ENCODE data around the gene GRIK3. TPM values are rescaled to one million over a fixed set of nuclear protein-coding genes. Genes with fewer than 3 reads are reported as not detected.

Gene GRIK3
- total RNA-seq, 2 donors from 2014 or later, result 0.14 TPM

DNA sequence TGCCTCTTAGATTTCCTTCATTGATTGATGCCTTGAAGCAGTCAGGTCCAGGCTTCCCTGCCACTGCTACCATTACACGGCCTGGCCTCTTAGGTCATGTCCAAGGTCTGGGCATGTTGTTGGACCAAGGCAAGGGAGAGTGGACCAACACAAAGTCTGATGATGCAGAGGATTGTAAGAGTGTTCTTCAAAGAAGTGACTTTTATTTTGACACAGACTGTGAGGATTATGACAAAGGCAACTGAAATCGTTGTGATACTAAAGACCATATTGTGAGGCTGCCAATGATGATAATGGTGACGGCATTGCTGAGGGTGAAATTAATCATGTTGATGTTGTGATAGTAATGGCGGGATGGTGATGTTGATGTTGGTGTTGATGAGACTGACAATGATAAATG is 149.5 kb downstream of the GRIK3 start:
- H3K4me1 ChIP-seq (ENCODE audit: control insufficient read depth in 1 of 2, low read depth in 2 of 2), result no peaks in the 10 kb centered on the region
- no peak overlapping the region for H3K4me3 ChIP-seq
- TF ChIP-seq CTCF (IDR thresholded peaks at IDR 0.05), result no peak
- no peaks in the 10 kb centered on the region for H3K9me3 ChIP-seq
- no peak for ATAC-seq (ENCODE audit: insufficient number of reproducible peaks, low FRiP score, low read depth)
- no peak for DNase-seq (ENCODE audit: low spot score)
- H3K27me3 ChIP-seq (replicated peaks; ENCODE audit: insufficient read depth), result no peaks in the 10 kb centered on the region
- no peak overlapping the region for H3K27ac ChIP-seq
- H3K36me3 ChIP-seq, result no peaks in the 10 kb centered on the region

DNA sequence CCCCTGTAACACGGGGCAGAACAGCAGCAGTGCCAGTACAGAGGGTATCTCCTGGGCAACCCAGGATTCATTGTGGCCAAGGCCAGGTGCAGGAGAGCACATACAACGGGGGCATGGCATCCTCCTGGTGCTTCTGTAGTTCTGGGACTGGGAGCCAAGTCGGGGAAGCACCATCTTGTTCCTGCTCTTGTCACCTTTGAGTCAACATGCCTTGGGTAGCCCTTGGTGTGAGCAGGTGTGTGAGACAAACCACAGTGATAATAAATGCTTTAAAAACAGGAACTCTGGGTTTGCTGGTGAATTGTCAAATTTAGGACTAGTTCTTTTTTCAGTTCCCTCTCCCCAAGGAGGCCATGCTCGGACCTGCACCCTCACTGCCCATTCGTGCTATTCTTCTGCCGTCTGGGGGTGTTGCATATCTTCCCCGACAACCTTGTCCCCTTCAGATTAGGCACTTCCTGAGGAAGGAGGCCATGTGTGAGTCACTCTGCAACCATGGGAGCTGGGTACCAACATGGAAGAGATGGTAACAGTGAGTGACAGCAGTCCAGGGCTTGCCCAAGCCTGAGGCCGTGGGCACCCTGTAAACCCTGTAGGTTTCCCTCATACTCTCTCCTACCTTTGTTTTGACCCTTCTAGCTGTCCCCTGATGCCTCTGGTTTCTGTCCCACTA is 150.2 kb downstream of the GRIK3 start:
- no peaks in the 10 kb centered on the region for H3K27me3 ChIP-seq (replicated peaks; ENCODE audit: insufficient read depth)
- no peaks in the 10 kb centered on the region for H3K4me1 ChIP-seq (ENCODE audit: control insufficient read depth in 1 of 2, low read depth in 2 of 2)
- no peak overlapping the region for H3K4me3 ChIP-seq
- no peak overlapping the region for H3K27ac ChIP-seq
- no peak for ATAC-seq (ENCODE audit: insufficient number of reproducible peaks, low FRiP score, low read depth)
- no peaks in the 10 kb centered on the region for H3K36me3 ChIP-seq
- no peak for TF ChIP-seq CTCF (IDR thresholded peaks at IDR 0.05)
- H3K9me3 ChIP-seq, result no peaks in the 10 kb centered on the region
- DNase-seq (ENCODE audit: low spot score), result no peak

DNA sequence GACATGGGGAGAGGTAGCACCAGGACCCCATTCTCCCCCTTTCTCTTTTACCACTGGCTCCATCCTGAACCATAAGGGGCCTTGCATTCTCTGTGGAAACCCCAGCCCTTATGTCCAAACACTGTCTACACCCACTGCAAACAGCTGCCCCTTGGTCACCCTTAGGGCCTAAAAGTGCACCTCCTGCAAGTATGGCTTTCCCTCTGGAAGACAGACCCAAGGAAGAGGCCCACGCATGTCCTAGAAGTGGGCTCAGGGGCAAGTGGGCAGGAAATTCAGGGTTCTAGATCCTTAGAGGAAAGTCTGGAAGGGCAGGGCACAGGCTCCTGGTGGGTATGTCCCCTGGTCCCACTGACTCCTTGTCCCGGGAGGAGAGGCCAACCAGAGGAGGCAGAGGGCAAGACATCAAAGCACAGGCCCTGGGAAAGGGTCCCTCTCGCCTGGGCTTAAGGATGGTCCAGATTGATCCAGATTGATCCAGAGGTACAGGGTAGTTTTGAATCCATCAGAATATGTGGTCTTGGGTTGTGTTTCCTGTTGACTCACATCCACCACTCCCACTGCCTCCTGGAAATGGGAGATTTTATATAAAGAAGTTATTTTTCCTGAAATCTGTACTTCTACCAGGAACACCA is 150.9 kb downstream of the GRIK3 start:
- Histone ChIP-seq H3K9me3 (no peaks in the 10 kb centered on the region), H3K27ac (no peak overlapping the region), H3K4me3 (no peak overlapping the region), H3K27me3 (replicated peaks; ENCODE audit: insufficient read depth) (no peaks in the 10 kb centered on the region), H3K36me3 (no peaks in the 10 kb centered on the region), H3K4me1 (ENCODE audit: control insufficient read depth in 1 of 2, low read depth in 2 of 2) (no peaks in the 10 kb centered on the region)
- no peak for DNase-seq (ENCODE audit: low spot score)
- no peak for ATAC-seq (ENCODE audit: insufficient number of reproducible peaks, low FRiP score, low read depth)
- no peak for TF ChIP-seq CTCF (IDR thresholded peaks at IDR 0.05)

DNA sequence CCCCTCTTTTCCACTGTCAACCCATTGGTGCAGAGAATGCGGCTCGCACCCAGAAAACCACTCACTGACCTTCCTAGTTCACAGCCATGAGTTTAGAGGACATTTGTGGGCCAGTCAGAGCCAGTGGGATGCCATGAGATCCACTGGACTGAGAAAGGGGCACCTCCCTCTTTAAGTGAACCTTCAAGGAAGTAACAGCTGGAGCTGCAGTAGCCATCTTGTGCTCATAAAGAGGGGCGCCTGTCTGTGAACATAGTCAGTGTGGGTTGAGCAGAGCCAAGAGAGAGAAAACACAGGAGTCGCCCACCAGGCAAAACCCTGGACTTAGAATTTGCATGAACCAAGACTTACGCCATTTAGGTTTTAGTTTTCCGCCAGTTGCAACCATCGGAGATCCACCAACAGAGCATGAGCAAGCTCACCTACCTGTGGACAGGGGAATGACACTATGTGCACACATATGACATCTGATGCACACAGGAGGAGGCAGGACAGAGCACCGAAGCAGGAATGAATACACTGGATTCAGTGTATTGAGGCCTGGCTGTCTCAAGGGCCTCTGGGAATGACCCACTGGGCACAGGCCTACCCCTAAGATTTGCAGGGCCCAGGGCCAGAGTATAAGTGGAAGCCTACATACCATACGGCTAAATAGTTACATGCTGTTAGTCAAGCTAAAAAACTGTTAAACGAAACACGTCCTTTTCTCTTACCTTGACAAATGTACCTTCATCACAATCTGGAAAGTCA is 151.6 kb downstream of the GRIK3 start:
- DNase-seq (ENCODE audit: low spot score) (no peak), ATAC-seq (ENCODE audit: insufficient number of reproducible peaks, low FRiP score, low read depth) (no peak)
- Histone ChIP-seq H3K27me3 (replicated peaks; ENCODE audit: insufficient read depth) (no peaks in the 10 kb centered on the region), H3K4me3 (no peak overlapping the region), H3K9me3 (no peaks in the 10 kb centered on the region), H3K36me3 (no peaks in the 10 kb centered on the region), H3K4me1 (ENCODE audit: control insufficient read depth in 1 of 2, low read depth in 2 of 2) (no peaks in the 10 kb centered on the region), H3K27ac (no peak overlapping the region)
- no peak for TF ChIP-seq CTCF (IDR thresholded peaks at IDR 0.05)

- H3K27ac ChIP-seq, result no peak overlapping the region
- H3K27me3 ChIP-seq (replicated peaks; ENCODE audit: insufficient read depth), result no peaks in the 10 kb centered on the region
- no peaks in the 10 kb centered on the region for H3K36me3 ChIP-seq
- ATAC-seq (ENCODE audit: insufficient number of reproducible peaks, low FRiP score, low read depth), result no peak
- H3K9me3 ChIP-seq, result no peaks in the 10 kb centered on the region
- DNase-seq (ENCODE audit: low spot score), result no peak
- no peak for TF ChIP-seq CTCF (IDR thresholded peaks at IDR 0.05)
- no peak overlapping the region for H3K4me3 ChIP-seq
- no peaks in the 10 kb centered on the region for H3K4me1 ChIP-seq (ENCODE audit: control insufficient read depth in 1 of 2, low read depth in 2 of 2)
These were observed 152.8 kb downstream of the GRIK3 start for GRCh38 chr1:36881541-36881940.

Data from thoracic aorta (tissue), 2 donors.